Measurements from ENCODE around the gene CDON.

CDON gene

DNA sequence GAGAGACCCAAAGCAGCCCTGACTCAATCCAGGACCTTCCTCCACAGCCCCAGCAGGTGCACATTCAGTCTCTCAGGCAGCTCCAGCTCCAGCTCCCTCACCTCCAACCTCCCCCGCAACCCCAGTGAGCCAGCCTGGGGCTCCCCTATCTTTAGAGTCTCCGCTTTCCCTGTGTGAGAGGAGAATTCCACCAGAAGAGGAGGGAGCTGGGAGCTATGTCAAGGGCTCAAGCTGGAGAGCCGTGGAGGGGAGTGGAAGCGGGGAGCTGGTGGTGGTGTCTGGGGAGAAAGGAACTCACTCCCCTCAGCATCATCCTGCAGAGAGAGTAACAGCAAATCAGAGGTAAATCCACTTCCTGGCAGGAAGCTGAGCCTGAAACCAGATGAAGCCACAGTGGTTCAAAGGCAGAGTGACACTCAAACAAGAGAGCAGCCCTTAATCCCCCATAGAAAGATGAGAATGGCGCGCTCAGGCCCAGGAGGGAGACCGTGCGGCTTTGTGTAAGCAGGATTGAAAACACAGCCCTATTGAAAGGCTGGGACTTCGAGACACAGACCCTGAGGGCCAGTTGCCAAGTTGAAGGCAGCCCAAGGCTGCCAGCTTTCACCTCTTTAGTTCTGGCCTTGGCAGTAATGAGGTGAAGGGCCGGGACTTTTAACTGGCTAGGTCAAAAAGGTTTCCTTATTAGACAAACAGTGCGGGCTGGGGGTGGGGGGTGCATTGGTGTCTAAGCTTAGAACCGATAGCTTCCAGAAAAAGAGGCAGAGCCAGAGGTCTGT is 21.4 kb upstream of the CDON start:
- no peak for DNase-seq (ENCODE audit: low read depth)

DNA sequence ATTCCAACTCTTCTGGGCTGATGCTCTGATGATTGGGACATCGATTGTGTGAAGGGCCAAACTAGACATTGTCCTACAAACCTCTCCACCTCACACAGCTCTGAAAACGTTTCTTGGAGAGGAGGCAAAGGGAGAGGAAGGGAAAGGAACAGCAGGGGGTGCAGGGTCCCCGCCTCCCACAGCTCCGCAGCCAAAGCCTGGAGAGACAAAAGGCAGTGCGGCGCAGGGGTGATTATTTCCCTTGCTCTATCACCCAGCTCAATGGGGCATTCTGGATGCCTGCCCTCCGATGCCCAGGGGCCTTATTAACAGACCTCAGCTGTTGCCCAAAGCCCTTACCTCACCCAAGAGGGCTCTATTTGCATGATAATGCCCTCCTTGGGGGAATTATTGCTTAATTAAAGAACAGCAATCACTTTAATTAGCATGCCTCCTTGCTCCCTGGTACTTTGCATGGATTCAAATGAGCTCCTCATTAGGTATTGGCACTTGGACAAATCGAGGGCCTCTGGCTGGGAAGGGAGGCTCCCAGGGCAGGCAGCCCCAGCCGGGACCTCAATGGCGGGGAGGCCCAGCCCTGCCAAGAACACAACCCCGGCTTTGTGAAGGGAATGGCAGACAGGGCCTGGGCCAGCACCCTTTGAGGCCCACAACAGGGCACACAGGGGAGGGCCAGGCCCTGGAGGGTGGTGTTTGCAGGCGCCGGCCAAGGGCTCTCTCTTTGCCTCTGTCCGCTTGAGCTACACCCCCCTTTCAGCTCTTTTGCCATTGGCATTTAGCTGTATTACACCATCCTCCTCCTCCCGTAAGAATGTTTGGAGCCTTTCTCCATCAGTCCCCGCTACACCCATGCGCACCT is 19.8 kb upstream of the CDON start:
- DNase-seq (ENCODE audit: low read depth) = no peak

- no peak for DNase-seq (ENCODE audit: low read depth)
Observed at GRCh38 chr11:126081915-126082250, 19.2 kb upstream of the CDON start.

GRCh38 chr11:126080161-126080941 is 17.7 kb upstream of the CDON start:
- no peak for DNase-seq (ENCODE audit: low read depth)

DNA sequence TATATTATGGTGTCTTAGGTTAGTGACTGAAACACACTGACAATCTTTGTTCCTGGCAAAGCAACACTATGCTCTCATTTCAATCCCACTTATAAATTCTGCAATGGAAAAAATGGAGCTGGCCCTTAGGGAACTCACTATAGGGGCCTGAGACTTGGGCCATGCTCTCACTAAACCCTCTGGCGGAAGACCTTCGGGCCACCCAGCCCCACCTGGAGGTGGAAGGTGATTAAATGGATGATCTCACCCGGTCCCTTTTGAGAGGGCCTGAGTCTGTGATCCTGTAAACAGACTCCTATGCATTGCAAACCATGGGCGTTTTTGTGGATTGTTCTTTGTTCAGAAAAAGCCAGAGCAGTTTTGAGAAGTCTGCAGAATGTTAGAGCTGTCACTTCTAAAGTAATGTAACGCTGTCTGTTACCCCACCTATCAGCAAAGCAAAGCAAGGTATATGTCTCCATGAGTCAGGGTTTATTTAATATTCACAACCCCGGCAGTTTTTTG is 17.0 kb upstream of the CDON start:
- no peak for DNase-seq (ENCODE audit: low read depth)

DNA sequence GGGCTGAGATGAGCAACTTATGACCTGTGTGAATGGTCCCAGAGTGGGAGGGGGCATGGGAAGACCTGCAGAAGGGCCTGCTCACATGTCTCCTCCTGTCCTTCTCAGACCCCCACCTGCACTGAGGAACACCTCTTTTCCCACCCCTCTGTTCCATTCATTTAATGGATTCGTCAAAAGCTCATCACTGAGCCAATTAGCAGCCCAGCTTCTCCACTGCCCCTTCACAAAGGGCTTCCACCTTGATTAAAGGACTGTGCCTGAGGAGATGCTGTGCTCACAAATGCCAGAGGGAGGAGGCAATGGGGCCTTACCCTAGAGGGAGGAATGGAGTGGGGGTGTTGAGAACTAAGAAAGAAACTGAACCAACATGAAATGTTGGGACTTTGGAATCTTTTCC is 14.0 kb upstream of the CDON start:
- no peak for DNase-seq (ENCODE audit: low read depth)

GRCh38 chr11:126072801-126073594 is 10.3 kb upstream of the CDON start:
- no peak for DNase-seq (ENCODE audit: low read depth)

DNA sequence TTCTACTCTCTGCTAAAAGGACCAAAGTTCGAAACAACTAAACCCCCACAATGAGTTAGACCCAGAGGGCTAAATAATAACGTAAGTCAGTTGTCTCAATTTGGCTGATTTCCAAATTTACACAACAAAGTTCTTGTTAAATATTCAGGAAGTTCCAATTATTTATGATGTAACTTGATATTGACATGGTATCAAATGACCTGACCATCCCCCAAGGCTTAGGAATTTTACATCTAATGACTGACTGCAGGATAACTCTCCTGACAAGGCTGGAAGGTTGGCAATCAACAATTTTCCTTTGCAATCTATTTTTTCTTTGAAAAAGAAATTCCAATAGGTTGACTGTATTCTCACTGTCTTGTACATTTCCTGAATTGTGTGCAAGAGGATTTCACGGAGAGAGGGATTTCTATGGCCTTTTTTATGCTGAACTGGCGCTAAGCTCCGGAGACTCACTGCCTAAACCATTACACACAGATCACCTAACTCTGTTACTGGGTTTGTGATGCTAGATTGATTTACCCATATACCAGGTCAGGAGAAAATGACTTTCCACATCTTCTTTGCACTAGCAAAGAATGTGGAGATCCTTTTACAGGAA is 9.6 kb upstream of the CDON start:
- no peak for DNase-seq (ENCODE audit: low read depth)

GRCh38 chr11:126063507-126063852 is 814 bp upstream of the CDON start:
- no peak for DNase-seq (ENCODE audit: low read depth)

DNA sequence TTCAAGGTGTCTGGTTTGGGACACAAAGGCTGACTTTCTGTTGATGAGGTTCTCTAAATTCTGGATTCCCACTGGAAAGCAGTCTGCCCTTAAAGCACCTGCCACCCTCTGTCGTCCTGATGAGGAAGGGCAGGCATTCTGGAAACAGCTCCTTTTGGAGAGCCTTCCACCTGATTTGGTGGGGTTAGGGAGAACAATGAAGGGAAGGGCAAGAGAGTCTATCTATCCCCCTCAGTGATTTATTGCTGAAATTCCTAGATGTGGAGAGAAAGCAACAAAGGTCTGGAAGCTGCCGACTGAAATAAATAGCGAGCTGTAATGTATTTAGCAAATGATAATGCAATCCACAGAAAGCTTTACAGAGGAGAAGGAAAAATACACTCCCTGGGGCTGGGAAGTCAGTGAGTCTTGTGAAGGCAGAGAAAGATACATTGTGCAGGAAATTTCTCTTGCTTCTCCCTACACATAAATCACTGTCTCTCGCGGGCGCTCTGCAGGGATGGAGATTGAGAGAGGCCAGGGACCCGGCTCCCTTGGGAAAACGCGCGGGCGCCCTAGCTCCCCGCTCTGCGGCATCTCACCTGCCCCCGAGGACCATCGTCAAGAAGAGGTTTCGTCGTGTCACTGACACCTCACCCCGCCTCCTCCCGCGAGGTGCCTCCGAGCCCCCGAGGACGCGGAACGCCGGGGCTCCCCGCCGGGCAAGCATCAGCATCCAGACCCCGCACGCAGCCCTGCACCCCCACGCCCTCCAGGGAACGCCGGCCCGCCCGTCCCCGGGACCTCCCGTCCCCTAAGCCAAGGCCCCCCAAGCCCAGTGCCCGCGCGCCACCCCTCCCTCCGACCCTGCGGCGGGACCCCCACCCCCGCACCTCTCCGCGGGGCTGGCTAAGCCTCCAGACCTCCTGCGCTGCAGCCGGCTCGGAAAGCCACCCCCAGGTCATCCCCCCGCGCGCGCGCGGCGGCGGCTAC is 673 bp downstream of the CDON start:
- no peak for DNase-seq (ENCODE audit: low read depth)

GRCh38 chr11:126060757-126061171 is 1.9 kb downstream of the CDON start:
- no peak for DNase-seq (ENCODE audit: low read depth)

DNA sequence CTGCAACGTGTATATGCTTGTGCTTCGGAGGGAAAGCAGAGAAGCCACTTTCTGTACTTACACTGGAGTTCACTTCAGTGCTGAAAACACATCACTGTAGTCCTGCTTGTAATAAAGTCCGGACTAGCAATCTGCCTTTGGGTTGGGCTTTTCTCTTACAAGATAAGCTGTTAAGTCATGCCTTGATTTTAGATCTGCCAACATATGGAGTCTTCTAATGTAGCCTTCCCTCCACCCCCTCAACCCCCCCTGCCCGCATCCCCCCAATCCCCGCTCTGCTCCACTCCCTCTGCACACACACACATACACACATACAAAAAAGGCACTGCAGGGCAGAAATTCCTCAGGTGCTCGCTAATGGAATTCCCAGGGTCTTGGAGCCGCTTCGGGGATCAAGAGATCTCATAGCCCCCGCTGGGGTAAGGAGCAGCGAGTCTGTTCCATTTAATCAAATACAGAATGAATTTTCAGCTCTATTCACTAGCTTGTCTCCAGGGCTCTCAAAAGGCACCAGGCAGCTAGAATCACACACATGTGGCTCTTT is 3.4 kb downstream of the CDON start:
- DNase-seq (ENCODE audit: low read depth) = no peak

GRCh38 chr11:126058105-126058874 is 4.4 kb downstream of the CDON start:
- no peak for DNase-seq (ENCODE audit: low read depth)

- DNase-seq (ENCODE audit: low read depth) = no peak
Observed at GRCh38 chr11:126054882-126055281, 7.8 kb downstream of the CDON start.

DNA sequence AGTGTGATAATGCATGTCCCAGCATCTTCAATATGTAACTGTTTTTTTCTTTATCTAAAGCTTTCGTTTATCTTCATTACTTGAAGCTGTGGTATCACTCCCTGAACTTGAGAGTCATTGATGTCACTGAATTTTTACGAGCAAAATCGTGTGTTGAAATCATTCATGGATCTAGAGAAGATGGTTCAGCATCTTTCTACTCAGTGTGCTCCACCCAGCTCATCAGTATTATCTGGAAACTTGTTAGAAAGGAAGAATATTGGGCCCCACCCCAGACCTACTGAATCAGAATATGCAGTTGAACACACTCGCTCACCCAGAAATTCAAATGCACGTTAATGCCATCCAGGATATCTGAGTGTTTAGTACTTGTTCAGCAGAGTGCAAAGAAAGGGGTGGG is 8.3 kb downstream of the CDON start:
- no peak for DNase-seq (ENCODE audit: low read depth)

- no peak for DNase-seq (ENCODE audit: low read depth)
Observed at GRCh38 chr11:126053415-126054286, 9.0 kb downstream of the CDON start.

DNA sequence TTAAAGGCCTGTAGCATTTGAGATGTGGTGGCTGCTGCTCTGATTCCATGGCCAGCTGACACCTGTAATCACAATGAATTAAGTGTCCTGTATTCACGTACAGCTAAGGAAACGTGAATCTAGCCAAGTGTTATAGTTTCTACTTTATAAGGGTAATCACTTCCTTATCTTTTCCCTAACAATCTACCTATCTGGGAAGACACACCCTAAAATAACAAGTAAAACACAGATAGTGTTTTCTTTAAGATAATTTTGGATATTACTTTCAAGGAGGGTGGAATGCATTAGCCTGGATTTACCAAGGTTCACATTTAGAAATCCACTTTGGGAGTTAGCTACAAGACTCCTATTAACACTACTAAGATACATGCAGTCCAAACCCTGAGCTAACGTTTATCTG is 11.5 kb downstream of the CDON start:
- DNase-seq (ENCODE audit: low read depth) = no peak

- no peak for DNase-seq (ENCODE audit: low read depth)
Observed at GRCh38 chr11:126049159-126049558, 13.5 kb downstream of the CDON start.
